HepG2 (cell line): ENCODE measurements around the gene CAMTA2. TPM values are rescaled to one million over a fixed set of nuclear protein-coding genes. Genes with fewer than 3 reads are reported as not detected.

Experiments used
- AGO2 ChIP-seq: fragments of 200-400 bp; formaldehyde crosslinking; optimal IDR thresholded peaks from 2 replicates; pipeline ENCODE3; 2017; ENCODE audit warnings: mild to moderate bottlenecking, low read depth, low read length, moderate library complexity
- ASH2L ChIP-seq: fragments of 300-600, 200-600 bp; sonication (generic); IDR thresholded peaks from 2 replicates; pipeline ENCODE4 v1.7.0; 2017; ENCODE audit warnings: low read depth, mild to moderate bottlenecking, moderate library complexity, mixed read lengths, low read length; ENCODE audit not compliant: insufficient read length
- CC2D1A ChIP-seq: sonication (generic); formaldehyde crosslinking; IDR thresholded peaks from 2 replicates; pipeline ENCODE4 v1.8.1; 2023; ENCODE audit warnings: mild to moderate bottlenecking, missing genetic modification reagents
- ELF1 ChIP-seq: sonication (generic); formaldehyde crosslinking; IDR thresholded peaks from 2 replicates; pipeline ENCODE4 v1.4.0; 2020; ENCODE audit warnings: missing genetic modification reagents
- FOXK1 ChIP-seq: sonication (generic); formaldehyde crosslinking; IDR thresholded peaks from 2 replicates; pipeline ENCODE4 v1.4.0; 2020; ENCODE audit warnings: low read depth, missing genetic modification reagents, borderline replicate concordance
- JDP2 ChIP-seq: sonication (generic); formaldehyde crosslinking; IDR thresholded peaks from 2 replicates; pipeline ENCODE4 v1.8.1; 2022; ENCODE audit warnings: missing genetic modification reagents, borderline replicate concordance
- LCORL ChIP-seq, 2 experiments: fragments of 450-650 bp in 1 of 2; sonication (generic) in 1 of 2; formaldehyde crosslinking in 1 of 2; IDR thresholded peaks; 2 replicates each; pipeline versions ENCODE4 v1.5.0 to v1.6.1; 2017 to 2020; ENCODE audit warnings: antibody characterized with exemption in 1 of 2, missing genetic modification reagents in 1 of 2
- MIER3 ChIP-seq: IDR thresholded peaks from 2 replicates; pipeline ENCODE4 v1.6.1; 2016; ENCODE audit warnings: missing compliant biosample characterization, borderline replicate concordance
- NFIC ChIP-seq: IDR thresholded peaks from 2 replicates; pipeline ENCODE4 v1.6.1; 2012; ENCODE audit warnings: mild to moderate bottlenecking, low read length, inconsistent platforms
- PHF20 ChIP-seq: sonication (generic); formaldehyde crosslinking; IDR thresholded peaks from 2 replicates; pipeline ENCODE4 v1.5.0; 2020; ENCODE audit warnings: mild to moderate bottlenecking, missing genetic modification reagents
- SRSF4 ChIP-seq: fragments of 200-400 bp; formaldehyde crosslinking; IDR thresholded peaks from one replicate; pipeline ENCODE4 v1.6.1; 2018; ENCODE audit warnings: mild to moderate bottlenecking, low read depth, low read length, moderate library complexity; ENCODE audit not compliant: poor library complexity, severe bottlenecking
- STAT5B ChIP-seq: sonication (generic); formaldehyde crosslinking; IDR thresholded peaks from 2 replicates; pipeline ENCODE4 v1.4.0; 2020; ENCODE audit warnings: missing genetic modification reagents
- ZBTB8A ChIP-seq: sonication (generic); formaldehyde crosslinking; IDR thresholded peaks from 2 replicates; pipeline ENCODE4 v1.4.0; 2020; ENCODE audit warnings: mild to moderate bottlenecking, low read depth, missing genetic modification reagents, borderline replicate concordance
- ZNF224 ChIP-seq: sonication (generic); formaldehyde crosslinking; IDR thresholded peaks from 2 replicates; pipeline ENCODE4 v1.5.0; 2020; ENCODE audit warnings: mild to moderate bottlenecking, missing genetic modification reagents
- ZNF225 ChIP-seq: sonication (generic); formaldehyde crosslinking; IDR thresholded peaks from 2 replicates; pipeline ENCODE4 v1.4.0; 2020; ENCODE audit warnings: mild to moderate bottlenecking, missing genetic modification reagents
- ZNF253 ChIP-seq: sonication (generic); formaldehyde crosslinking; IDR thresholded peaks from 2 replicates; pipeline ENCODE4 v1.8.0; 2022; ENCODE audit warnings: mild to moderate bottlenecking, missing genetic modification reagents, borderline replicate concordance
- ZNF296 ChIP-seq: sonication (generic); formaldehyde crosslinking; conservative IDR thresholded peaks from 2 replicates; pipeline ENCODE4 v1.5.0; 2020; ENCODE audit warnings: mild to moderate bottlenecking, missing genetic modification reagents
- polyA plus RNA-seq, 8 experiments: library from polyadenylated mRNA; depleted of rRNA in 3 of 8; stranded (reverse) in 7 of 8; unstranded in 1 of 8; fragments of >200 nt; fragmentation: Illumina TruSeq in 4 of 8; extraction: Trizol in 4 of 8; gene quantifications; 2 replicates each; pipeline versions ENCODE4 v1.2.1 to v1.2.3, GENCODE V29; 2011 to 2016; ENCODE audit warnings: low read depth in 4 of 8, missing spikeins in 1 of 8, mixed read lengths in 1 of 8; ENCODE audit not compliant: insufficient read depth in 1 of 8
- total RNA-seq, 5 experiments: library from RNA; depleted of rRNA; stranded (reverse); fragments of >200 nt; fragmentation: Illumina TruSeq; extraction: Trizol; gene quantifications; 2 replicates each; pipeline ENCODE4 v1.2.3, GENCODE V29; 2016; ENCODE audit warnings: low read depth in 1 of 5
- TF ChIP-seq, protein P1 (sequence below): sonication (generic); formaldehyde crosslinking; IDR thresholded peaks from 2 replicates; pipeline ENCODE4 v1.4.0; 2020; ENCODE audit warnings: missing genetic modification reagents
- TF ChIP-seq, protein P2 (sequence below): sonication (generic); formaldehyde crosslinking; IDR thresholded peaks from 2 replicates; pipeline ENCODE4 v1.8.0; 2022; ENCODE audit warnings: low read depth, missing genetic modification reagents
- TF ChIP-seq, protein P3 (sequence below): sonication (generic); formaldehyde crosslinking; conservative IDR thresholded peaks from 2 replicates; pipeline ENCODE4 v1.8.0; 2022; ENCODE audit warnings: missing genetic modification reagents

CAMTA2 gene
- total and polyA plus RNA-seq, 2 of the 13 experiments (the other 11 are each of a cell fraction or from before 2014, with no cell fraction given) = 4.1 to 7.1 TPM

DNA sequence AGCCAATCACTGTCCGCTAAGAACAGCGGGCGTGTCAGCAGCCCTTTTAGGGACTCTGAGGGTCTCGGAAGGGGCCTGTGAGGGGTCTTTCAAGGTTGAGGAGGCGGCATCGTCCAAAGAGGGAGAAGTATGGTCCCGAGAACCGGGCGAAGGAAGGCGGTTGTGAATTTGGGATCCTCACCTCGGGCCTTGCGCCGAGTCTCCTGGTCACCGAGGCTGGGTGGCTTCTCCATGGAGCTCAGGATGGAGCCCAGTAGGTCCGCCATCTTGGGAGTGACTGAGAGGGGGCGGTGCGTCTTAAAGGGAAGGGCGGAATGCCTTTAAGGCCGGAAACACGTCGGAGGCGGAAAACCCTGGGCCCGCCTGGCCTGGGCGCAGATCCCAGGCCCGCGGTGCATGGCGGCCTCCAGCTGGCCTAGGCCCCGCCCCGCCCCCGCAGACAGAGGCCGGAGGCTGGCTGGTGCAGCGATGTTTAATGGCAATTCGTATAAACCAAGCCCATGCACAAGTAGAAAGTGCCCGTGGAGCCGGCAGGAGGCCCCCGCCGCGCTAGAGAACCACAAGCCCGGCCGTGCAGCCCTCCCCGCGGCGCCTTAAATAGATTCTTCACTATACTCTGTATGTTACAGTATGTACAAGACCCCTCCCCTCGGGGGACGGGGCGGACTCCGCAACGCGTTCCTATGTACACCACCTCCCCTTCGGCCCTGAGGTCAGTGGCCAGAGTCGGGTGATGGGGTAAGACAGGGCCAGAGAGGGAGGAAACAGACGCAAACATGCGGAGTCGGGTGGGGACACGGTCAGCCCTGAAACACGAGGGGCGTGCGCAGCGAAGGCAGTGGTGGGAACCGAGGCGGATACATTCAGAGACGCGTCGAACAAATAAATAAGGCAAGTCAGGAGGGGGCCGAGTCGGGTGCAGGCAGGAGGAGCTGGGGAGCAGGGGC lies 19.7 kb downstream of the CAMTA2 start, which contains the start of gene SPAG7 (continued):
- TF ChIP-seq STAT5B (no peak; the same call in 1 of the 2 replicates), NFIC (0 out of 2 replicates have a peak, but pooled peaks have one; percentile 38), ELF1 (0 out of 2 replicates have a peak, but pooled peaks have one; percentile 3), SRSF4 (no peak), MIER3 (CRISPR knock-in tag) (peak; percentile 57; the same call in 1 of the 2 replicates), ZNF225 (CRISPR knock-in tag) (peak; percentile 38; the same call in 1 of the 2 replicates), FOXK1 (CRISPR knock-in tag) (0 out of 2 replicates have a peak, but pooled peaks have one; percentile 22), ZNF296 (CRISPR knock-in tag) (no peak), AGO2 (peak; percentile 93), LCORL (IDR thresholded peaks at IDR 0.05) (no peak), LCORL (CRISPR knock-in tag; IDR thresholded peaks at IDR 0.05) (peak; percentile 91), CC2D1A (no peak), PHF20 (no peak; the same call in 1 of the 2 replicates), ZNF224 (CRISPR knock-in tag) (no peak; the same call in 1 of the 2 replicates), JDP2 (CRISPR knock-in tag) (no peak; the same call in 1 of the 2 replicates), ZBTB8A (no peak; the same call in 1 of the 2 replicates), ASH2L (peak; percentile 71), ZNF253 (peak; percentile 84)
- TF ChIP-seq, protein P1, sequence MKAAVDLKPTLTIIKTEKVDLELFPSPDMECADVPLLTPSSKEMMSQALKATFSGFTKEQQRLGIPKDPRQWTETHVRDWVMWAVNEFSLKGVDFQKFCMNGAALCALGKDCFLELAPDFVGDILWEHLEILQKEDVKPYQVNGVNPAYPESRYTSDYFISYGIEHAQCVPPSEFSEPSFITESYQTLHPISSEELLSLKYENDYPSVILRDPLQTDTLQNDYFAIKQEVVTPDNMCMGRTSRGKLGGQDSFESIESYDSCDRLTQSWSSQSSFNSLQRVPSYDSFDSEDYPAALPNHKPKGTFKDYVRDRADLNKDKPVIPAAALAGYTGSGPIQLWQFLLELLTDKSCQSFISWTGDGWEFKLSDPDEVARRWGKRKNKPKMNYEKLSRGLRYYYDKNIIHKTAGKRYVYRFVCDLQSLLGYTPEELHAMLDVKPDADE = no peak
- TF ChIP-seq, protein P2, sequence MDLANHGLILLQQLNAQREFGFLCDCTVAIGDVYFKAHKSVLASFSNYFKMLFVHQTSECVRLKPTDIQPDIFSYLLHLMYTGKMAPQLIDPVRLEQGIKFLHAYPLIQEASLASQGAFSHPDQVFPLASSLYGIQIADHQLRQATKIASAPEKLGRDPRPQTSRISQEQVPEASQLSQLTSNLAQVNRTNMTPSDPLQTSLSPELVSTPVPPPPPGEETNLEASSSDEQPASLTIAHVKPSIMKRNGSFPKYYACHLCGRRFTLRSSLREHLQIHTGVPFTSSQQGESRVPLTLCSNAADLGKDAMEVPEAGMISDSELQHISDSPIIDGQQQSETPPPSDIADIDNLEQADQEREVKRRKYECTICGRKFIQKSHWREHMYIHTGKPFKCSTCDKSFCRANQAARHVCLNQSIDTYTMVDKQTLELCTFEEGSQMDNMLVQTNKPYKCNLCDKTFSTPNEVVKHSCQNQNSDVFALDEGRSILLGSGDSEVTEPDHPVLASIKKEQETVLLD (CRISPR knock-in tag) = peak; percentile 64; the same call in 1 of the 2 replicates
- TF ChIP-seq, protein P3, sequence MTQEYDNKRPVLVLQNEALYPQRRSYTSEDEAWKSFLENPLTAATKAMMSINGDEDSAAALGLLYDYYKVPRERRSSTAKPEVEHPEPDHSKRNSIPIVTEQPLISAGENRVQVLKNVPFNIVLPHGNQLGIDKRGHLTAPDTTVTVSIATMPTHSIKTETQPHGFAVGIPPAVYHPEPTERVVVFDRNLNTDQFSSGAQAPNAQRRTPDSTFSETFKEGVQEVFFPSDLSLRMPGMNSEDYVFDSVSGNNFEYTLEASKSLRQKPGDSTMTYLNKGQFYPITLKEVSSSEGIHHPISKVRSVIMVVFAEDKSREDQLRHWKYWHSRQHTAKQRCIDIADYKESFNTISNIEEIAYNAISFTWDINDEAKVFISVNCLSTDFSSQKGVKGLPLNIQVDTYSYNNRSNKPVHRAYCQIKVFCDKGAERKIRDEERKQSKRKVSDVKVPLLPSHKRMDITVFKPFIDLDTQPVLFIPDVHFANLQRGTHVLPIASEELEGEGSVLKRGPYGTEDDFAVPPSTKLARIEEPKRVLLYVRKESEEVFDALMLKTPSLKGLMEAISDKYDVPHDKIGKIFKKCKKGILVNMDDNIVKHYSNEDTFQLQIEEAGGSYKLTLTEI (CRISPR knock-in tag) = no peak
